GM12878 (cell line): ENCODE results near the gene OTX2. TPM values are rescaled to one million over a fixed set of nuclear protein-coding genes. Genes with fewer than 3 reads are reported as not detected.

Experiments used
- ATAC-seq: fragments of 200-7000 bp; cut with Tn5 transposase; 3 replicates; pipeline ENCODE4 v1.9.1; 2020; ENCODE audit warnings: mild to moderate bottlenecking, moderate library complexity
- BruUV-seq: library from RNA; stranded (reverse); fragments of 400-500 nt; replicated peaks from 2 replicates; lab custom pipeline; 2021; lab: Mats Ljungman, UMichigan
- CTCF ChIA-PET: fragments of 300-600 bp; sonication (Branson Sonifier 250); formaldehyde crosslinking; extraction: SDS; loops from one replicate; lab custom pipeline; 2021; ENCODE audit warnings: inconsistent platforms; lab: Yijun Ruan, JAX
- POLR2A ChIA-PET: fragments of 350-600 bp; formaldehyde crosslinking; extraction: SDS; loops from one replicate; lab custom pipeline; 2021; ENCODE audit warnings: inconsistent platforms; lab: Charles Lee
- RAD21 ChIA-PET: fragments of 300-600 bp; sonication (Branson Sonifier 250); formaldehyde crosslinking; loops from one replicate; lab custom pipeline; 2023; ENCODE audit warnings: antibody characterized with exemption; ENCODE audit not compliant: unreplicated experiment; lab: Charles Lee
- SMC1A ChIA-PET: fragments of 300-600 bp; sonication (Branson Sonifier 250); formaldehyde crosslinking; loops from one replicate; lab custom pipeline; 2023; ENCODE audit not compliant: unreplicated experiment, uncharacterized antibody; lab: Charles Lee
- DNase-seq: peaks from one replicate; pipeline ENCODE4 v3.0.0-alpha.2; 2011; ENCODE audit warnings: low read depth, low spot score
- FAIRE-seq: peaks from 3 replicates; lab custom pipeline; 2011; peaks lifted over from hg19 to GRCh38; lab: Jason Lieb, UNC
- H2AFZ ChIP-seq: 2 replicates; pipeline ENCODE4 v1.6.0; 2011; ENCODE audit warnings: low read depth, low read length, control low read depth; ENCODE audit not compliant: control insufficient read depth
- H3K27ac ChIP-seq: 2 replicates; pipeline ENCODE4 v1.5.1; 2011; ENCODE audit warnings: control low read depth; ENCODE audit not compliant: control insufficient read depth, insufficient read depth
- H3K27me3 ChIP-seq, 2 experiments: replicated peaks in 1 of 2; 2 replicates each; pipeline versions ENCODE4 v1.6.0 to v1.6.1; 2011; ENCODE audit warnings: low read length in 1 of 2; ENCODE audit not compliant: control insufficient read depth in 2 of 2, insufficient read depth in 2 of 2
- H3K36me3 ChIP-seq, 2 experiments: 2 replicates each; pipeline ENCODE4 v1.5.1; 2011; ENCODE audit warnings: low read length in 1 of 2; ENCODE audit not compliant: control insufficient read depth in 2 of 2, insufficient read depth in 2 of 2
- H3K4me1 ChIP-seq: 2 replicates; pipeline ENCODE4 v1.6.1; 2011; ENCODE audit warnings: mild to moderate bottlenecking, low read length, moderate library complexity, mixed read lengths; ENCODE audit not compliant: control insufficient read depth, insufficient read depth
- H3K4me2 ChIP-seq: 2 replicates; pipeline ENCODE4 v1.6.0; 2011; ENCODE audit warnings: control low read depth; ENCODE audit not compliant: control insufficient read depth, insufficient read depth
- H3K4me3 ChIP-seq: fragments of 200-600 bp; sonication (generic); 2 replicates; pipeline ENCODE4 v1.5.1; 2016
- H3K79me2 ChIP-seq: 2 replicates; pipeline ENCODE4 v1.6.0; 2011; ENCODE audit warnings: low read length; ENCODE audit not compliant: control insufficient read depth, insufficient read depth
- H3K9ac ChIP-seq: 2 replicates; pipeline ENCODE4 v1.8.0; 2011; ENCODE audit warnings: low read length, control low read depth, mixed read lengths; ENCODE audit not compliant: control insufficient read depth, insufficient read depth
- H3K9me3 ChIP-seq: replicated peaks from 3 replicates; pipeline ENCODE4 v1.5.1; 2011; ENCODE audit warnings: mild to moderate bottlenecking, low read length; ENCODE audit not compliant: control insufficient read depth, insufficient read depth
- H4K20me1 ChIP-seq: 2 replicates; pipeline ENCODE4 v1.6.0; 2011; ENCODE audit not compliant: control insufficient read depth, insufficient read depth
- FOXK2 ChIP-seq: fragments of 450-650 bp; IDR thresholded peaks from 2 replicates; pipeline ENCODE4 v1.6.1; 2017; ENCODE audit warnings: mild to moderate bottlenecking, moderate library complexity
- JUNB ChIP-seq: IDR thresholded peaks from 2 replicates; pipeline ENCODE4 v1.6.1; 2016; ENCODE audit warnings: antibody characterized with exemption, mild to moderate bottlenecking
- JUND ChIP-seq: IDR thresholded peaks from 2 replicates; pipeline ENCODE4 v1.6.1; 2012; ENCODE audit warnings: low read depth, mild to moderate bottlenecking, low read length, improper control_type of control experiment, moderate library complexity
- KLF5 ChIP-seq: fragments of 450-650 bp; IDR thresholded peaks from 2 replicates; pipeline ENCODE4 v1.6.1; 2014; ENCODE audit warnings: mild to moderate bottlenecking; ENCODE audit not compliant: partially characterized antibody
- LARP7 ChIP-seq: fragments of 450-650 bp; IDR thresholded peaks from 2 replicates; pipeline ENCODE4 v1.6.1; 2017; ENCODE audit warnings: mild to moderate bottlenecking
- MTA2 ChIP-seq: fragments of 450-650 bp; IDR thresholded peaks from 2 replicates; pipeline ENCODE4 v1.6.1; 2016; ENCODE audit warnings: low read depth, mild to moderate bottlenecking, moderate library complexity
- MXI1 ChIP-seq: fragments of 150-350 bp; IDR thresholded peaks from 2 replicates; pipeline ENCODE4 v1.6.1; 2011; ENCODE audit warnings: low read depth, mild to moderate bottlenecking, inconsistent platforms, low read length, improper control_type of control experiment
- NFYB ChIP-seq: IDR thresholded peaks from 2 replicates; pipeline ENCODE4 v1.6.1; 2011; ENCODE audit warnings: low read depth, mild to moderate bottlenecking, low read length, improper control_type of control experiment, moderate library complexity; ENCODE audit not compliant: insufficient read depth
- RBBP5 ChIP-seq: fragments of 200-600 bp; sonication (generic); conservative IDR thresholded peaks from 2 replicates; pipeline ENCODE4 v1.6.1; 2016
- RCOR1 ChIP-seq: conservative IDR thresholded peaks from 2 replicates; pipeline ENCODE4 v1.6.1; 2012; ENCODE audit warnings: low read depth, low read length, improper control_type of control experiment
- RFX5 ChIP-seq: IDR thresholded peaks from 2 replicates; pipeline ENCODE4 v1.6.1; 2011; ENCODE audit warnings: low read depth, low read length, improper control_type of control experiment
- SUZ12 ChIP-seq: fragments of 200-600 bp; sonication (generic); IDR thresholded peaks from one replicate; pipeline ENCODE4 v1.6.1; 2018; ENCODE audit warnings: antibody characterized with exemption, mild to moderate bottlenecking; ENCODE audit not compliant: unreplicated experiment
- WGBS: methylation state at CpG from one replicate; pipeline ENCODE4 v1.1.6; 2016; ENCODE audit warnings: low lambda C conversion rate; ENCODE audit not compliant: insufficient replicate concordance, insufficient coverage; ENCODE audit errors: missing lambda C conversion rate; 5-methylcytosine and 5-hydroxymethylcytosine counted together
- in situ Hi-C: fragments of 300-500 bp; cut with MboI; formaldehyde crosslinking; loops from 9 replicates; pipeline ENCODE4 v1.14.3; 2018; ENCODE audit warnings: mixed read lengths
- intact Hi-C: fragments of 100-400 bp; cut with micrococcal nuclease; formaldehyde crosslinking; loops from one replicate; pipeline ENCODE4 v1.14.2; 2022; ENCODE audit not compliant: unreplicated experiment
- polyA plus RNA-seq, 11 experiments: library from polyadenylated mRNA; depleted of rRNA in 4 of 11; unstranded in 6 of 11; stranded (reverse) in 5 of 11; fragments of >200 nt; fragmentation: Nextera tagmentation in 4 of 11; fragmentation: Illumina TruSeq in 1 of 11; extraction: Ambion mirVana in 4 of 11; extraction: Trizol in 1 of 11; gene quantifications; 1 replicate in 1 of 11; 2 replicates in 10 of 11; pipeline versions ENCODE4 v1.2.1 to v1.2.3, GENCODE V29; 2011 to 2016; ENCODE audit warnings: inconsistent platforms in 2 of 11, missing spikeins in 2 of 11, low read depth in 1 of 11
- total RNA-seq, 4 experiments: library from RNA; depleted of rRNA in 3 of 4; stranded (reverse); fragments of >200 nt in 3 of 4; fragmentation: Illumina TruSeq in 1 of 4; extraction: Trizol in 1 of 4; gene quantifications; 2 replicates each; pipeline versions ENCODE4 v1.2.1 to v1.2.3, GENCODE V29; 2013 to 2021
- TF ChIP-seq, protein P1 (sequence below): IDR thresholded peaks from 2 replicates; pipeline ENCODE4 v1.6.1; 2011; ENCODE audit warnings: mild to moderate bottlenecking, low read depth, low read length, moderate library complexity; ENCODE audit not compliant: insufficient replicate concordance
- TF ChIP-seq, protein P2 (sequence below): fragments of 450-650 bp; IDR thresholded peaks from 2 replicates; pipeline ENCODE4 v1.6.1; 2017; ENCODE audit warnings: mild to moderate bottlenecking, moderate library complexity
- TF ChIP-seq, protein P3 (sequence below): fragments of 450-650 bp; conservative IDR thresholded peaks from 2 replicates; pipeline ENCODE4 v1.6.1; 2017; ENCODE audit warnings: mild to moderate bottlenecking, moderate library complexity

OTX2 gene
- total and polyA plus RNA-seq, 10 of the 15 experiments (the other 5 are each of a cell fraction or from before 2014, with no cell fraction given) = not detected

DNA sequence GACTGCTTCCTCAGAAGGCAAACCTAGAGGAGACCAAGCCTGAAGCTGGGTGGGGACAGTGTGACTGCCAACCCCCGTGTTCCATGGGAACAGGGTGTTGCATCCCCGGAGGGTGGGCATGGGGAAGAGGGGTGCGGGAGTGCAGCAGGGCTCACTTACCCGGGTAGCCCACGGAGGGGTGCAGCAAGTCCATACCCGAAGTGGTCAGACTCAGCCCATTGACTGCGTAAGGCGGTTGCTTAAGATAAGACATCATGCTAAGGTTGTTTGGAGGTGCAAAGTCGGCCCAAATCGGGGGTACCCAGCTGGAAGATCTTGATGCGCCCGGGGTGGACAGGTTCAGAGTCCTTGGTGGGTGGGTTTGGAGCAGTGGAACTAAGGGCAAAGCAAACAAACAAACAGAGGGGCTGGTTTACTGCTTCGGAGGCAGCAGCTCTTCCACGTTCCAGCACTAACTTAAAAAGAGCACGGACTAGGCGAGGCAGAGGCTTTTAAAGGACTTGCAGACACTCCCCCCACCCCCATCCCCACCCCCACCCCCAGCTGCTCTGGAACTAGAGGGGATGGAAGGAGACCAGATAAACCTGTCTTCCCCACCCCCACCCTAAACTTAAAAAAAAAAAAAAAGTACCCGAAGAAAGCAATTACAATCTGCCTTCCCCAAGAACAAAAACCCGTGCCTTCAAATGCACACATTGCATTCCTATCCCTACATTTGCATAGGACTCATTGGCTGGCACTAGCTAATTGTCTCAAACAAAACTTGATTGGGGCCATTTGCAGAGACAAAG is 4.9 kb downstream of the OTX2 start:
- H3K36me3 ChIP-seq = no peaks in the 10 kb centered on the region
- RAD21 ChIA-PET = no interaction called here
- H3K4me2 ChIP-seq = no peak overlapping the region
- POLR2A ChIA-PET = no interaction called here
- in situ Hi-C loops = no loop called here
- no peak for DNase-seq
- H2AFZ ChIP-seq = no peak overlapping the region
- ATAC-seq = no peak
- CTCF ChIA-PET = interaction anchor here (0.7 kb wide), 1 partner anchor 1968 kb away, joined by 4 read pairs; no protein-coding TSS in a partner anchor
- no peaks in the 10 kb centered on the region for H3K4me1 ChIP-seq
- FAIRE-seq = no peak
- H3K27me3 ChIP-seq = peaks cover 13 to 44% of the 10 kb centered on the region in 2 experiments
- H3K79me2 ChIP-seq = no peaks in the 10 kb centered on the region
- intact Hi-C loops = no loop called here
- no peak overlapping the region for H3K4me3 ChIP-seq
- no peaks in the 10 kb centered on the region for H4K20me1 ChIP-seq
- WGBS = 14% methylated on average over 15 of the region's 18 CpGs
- TF ChIP-seq, protein P1, sequence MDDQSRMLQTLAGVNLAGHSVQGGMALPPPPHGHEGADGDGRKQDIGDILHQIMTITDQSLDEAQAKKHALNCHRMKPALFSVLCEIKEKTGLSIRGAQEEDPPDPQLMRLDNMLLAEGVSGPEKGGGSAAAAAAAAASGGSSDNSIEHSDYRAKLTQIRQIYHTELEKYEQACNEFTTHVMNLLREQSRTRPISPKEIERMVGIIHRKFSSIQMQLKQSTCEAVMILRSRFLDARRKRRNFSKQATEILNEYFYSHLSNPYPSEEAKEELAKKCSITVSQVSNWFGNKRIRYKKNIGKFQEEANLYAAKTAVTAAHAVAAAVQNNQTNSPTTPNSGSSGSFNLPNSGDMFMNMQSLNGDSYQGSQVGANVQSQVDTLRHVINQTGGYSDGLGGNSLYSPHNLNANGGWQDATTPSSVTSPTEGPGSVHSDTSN = no peak
- TF ChIP-seq RFX5 = no peak
- TF ChIP-seq RBBP5 = no peak
- TF ChIP-seq, protein P2, sequence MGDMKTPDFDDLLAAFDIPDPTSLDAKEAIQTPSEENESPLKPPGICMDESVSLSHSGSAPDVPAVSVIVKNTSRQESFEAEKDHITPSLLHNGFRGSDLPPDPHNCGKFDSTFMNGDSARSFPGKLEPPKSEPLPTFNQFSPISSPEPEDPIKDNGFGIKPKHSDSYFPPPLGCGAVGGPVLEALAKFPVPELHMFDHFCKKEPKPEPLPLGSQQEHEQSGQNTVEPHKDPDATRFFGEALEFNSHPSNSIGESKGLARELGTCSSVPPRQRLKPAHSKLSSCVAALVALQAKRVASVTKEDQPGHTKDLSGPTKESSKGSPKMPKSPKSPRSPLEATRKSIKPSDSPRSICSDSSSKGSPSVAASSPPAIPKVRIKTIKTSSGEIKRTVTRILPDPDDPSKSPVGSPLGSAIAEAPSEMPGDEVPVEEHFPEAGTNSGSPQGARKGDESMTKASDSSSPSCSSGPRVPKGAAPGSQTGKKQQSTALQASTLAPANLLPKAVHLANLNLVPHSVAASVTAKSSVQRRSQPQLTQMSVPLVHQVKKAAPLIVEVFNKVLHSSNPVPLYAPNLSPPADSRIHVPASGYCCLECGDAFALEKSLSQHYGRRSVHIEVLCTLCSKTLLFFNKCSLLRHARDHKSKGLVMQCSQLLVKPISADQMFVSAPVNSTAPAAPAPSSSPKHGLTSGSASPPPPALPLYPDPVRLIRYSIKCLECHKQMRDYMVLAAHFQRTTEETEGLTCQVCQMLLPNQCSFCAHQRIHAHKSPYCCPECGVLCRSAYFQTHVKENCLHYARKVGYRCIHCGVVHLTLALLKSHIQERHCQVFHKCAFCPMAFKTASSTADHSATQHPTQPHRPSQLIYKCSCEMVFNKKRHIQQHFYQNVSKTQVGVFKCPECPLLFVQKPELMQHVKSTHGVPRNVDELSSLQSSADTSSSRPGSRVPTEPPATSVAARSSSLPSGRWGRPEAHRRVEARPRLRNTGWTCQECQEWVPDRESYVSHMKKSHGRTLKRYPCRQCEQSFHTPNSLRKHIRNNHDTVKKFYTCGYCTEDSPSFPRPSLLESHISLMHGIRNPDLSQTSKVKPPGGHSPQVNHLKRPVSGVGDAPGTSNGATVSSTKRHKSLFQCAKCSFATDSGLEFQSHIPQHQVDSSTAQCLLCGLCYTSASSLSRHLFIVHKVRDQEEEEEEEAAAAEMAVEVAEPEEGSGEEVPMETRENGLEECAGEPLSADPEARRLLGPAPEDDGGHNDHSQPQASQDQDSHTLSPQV = no peak
- TF ChIP-seq JUNB = no peak
- TF ChIP-seq MXI1 = no peak
- TF ChIP-seq MTA2 = no peak
- no peak for TF ChIP-seq NFYB
- no peak for TF ChIP-seq RCOR1
- no peak for TF ChIP-seq KLF5
- no peak for TF ChIP-seq SUZ12
- TF ChIP-seq JUND = no peak
- no peak for TF ChIP-seq LARP7
- TF ChIP-seq, protein P3, sequence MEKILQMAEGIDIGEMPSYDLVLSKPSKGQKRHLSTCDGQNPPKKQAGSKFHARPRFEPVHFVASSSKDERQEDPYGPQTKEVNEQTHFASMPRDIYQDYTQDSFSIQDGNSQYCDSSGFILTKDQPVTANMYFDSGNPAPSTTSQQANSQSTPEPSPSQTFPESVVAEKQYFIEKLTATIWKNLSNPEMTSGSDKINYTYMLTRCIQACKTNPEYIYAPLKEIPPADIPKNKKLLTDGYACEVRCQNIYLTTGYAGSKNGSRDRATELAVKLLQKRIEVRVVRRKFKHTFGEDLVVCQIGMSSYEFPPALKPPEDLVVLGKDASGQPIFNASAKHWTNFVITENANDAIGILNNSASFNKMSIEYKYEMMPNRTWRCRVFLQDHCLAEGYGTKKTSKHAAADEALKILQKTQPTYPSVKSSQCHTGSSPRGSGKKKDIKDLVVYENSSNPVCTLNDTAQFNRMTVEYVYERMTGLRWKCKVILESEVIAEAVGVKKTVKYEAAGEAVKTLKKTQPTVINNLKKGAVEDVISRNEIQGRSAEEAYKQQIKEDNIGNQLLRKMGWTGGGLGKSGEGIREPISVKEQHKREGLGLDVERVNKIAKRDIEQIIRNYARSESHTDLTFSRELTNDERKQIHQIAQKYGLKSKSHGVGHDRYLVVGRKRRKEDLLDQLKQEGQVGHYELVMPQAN = no peak
- TF ChIP-seq FOXK2 = no peak
- SMC1A ChIA-PET = no interaction called here
- H3K9ac ChIP-seq = no peak overlapping the region
- peaks cover 2% of the 10 kb centered on the region; the same call in 2 of the 3 replicates for H3K9me3 ChIP-seq
- BruUV-seq = no TSS peak
- H3K27ac ChIP-seq = no peak overlapping the region
